Hypothalamus (tissue), 51 donors: ENCODE results near the gene DOCK2.

Source experiments
- DNase-seq, 51 donors: peaks; one replicate each; lab custom pipeline; 2025; lab: John Stamatoyannopoulos, UW

Gene DOCK2

DNA sequence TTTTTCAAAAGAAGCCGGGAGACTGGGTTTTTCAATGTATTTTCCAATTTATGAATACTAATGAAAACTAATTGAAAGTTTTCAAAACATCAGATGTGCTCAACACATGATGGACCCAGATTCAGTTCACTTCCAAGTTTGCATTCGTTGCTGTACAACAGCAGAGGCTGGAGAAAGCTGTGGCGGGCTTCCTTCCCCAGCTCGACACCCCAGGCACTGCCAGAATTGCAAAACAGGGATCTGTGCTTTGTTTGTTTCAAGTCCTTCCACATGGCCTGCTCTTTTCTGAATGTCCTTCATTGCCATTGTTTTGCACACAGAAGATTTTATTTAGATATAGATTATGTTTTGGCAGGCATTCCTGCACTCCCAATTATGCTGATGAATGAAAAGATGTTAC lies 373.5 kb downstream of the DOCK2 start:
- DNase-seq, result peak in 3 of 51 donors; percentile 3 to 9 (median 8)

DNA sequence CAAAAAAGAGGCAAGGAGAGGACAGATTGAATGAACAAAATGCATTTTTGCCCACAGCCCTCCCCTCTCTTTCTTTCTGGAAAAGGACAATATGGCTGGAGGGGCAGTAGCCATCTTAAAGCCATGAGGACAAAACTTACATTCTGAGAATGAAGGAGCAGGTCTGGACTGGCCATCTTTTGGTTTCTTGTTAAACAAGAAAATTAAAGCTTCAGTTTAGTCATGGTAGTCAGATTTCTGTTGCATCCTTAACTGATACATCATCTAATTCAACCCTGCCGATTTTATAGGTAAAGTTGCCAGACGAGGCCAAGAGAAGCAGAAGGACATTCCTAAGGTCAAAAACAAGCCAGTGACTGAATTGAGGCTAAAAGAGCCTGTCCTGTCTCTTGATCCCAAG lies 374.7 kb downstream of the DOCK2 start:
- no peak for DNase-seq

DNA sequence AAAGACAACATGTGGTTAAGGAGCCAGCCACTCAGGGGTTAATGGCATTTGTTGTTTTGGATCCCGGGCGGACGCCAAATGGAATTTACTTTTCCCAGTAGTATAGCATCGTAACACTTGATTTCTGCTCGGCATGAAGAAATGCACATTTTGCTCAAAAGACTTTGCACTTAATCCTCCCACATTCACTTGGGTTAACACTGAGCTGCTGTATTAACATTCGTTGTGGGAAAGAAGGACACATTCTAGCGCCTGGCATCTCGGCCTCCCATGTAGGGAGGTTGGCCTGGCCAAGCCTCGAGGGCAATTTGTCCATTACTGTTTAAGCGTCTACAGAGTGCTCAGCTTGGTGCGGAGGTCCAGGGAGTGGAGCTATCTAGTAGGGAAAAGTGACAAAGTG lies 375.5 kb downstream of the DOCK2 start:
- DNase-seq, result no peak

DNA sequence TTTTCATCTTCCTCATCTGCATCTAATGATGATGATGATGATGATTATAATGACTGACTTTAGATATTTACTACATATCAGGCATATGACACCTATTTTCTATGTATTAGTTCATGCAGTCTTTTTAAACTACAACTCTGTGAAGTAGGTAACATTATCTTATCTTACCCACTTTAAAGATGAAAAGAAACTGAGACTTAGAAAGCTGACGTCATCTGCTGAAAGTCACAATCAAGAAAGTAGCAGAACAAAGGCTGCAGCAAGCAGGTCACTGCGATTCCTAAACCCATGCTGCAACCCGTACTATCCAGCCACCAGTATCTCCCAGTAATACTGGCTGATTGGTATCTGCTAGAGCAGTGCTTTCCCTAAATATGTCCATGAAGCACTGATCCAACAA lies 383.3 kb downstream of the DOCK2 start:
- DNase-seq, result no peak

DNA sequence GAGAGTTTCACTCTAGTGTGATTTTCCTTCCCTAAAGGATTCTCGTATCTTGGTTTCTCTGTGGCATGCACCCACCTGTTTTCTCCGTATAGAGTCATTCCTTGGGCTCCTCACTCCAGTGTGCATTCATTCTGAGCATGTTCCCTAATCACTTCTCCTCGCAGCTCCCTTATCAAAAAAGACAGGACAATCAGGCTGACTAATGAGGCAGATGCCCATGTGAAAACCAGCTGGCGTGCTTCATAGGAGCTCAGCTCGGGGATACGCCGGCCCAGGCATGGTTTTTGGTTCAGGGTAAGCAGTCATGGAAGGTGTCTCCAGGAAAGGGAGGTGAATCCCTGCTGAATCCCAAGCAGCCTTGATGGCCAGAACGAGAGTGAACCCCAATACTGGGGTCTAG lies 384.4 kb downstream of the DOCK2 start:
- DNase-seq, result no peak

DNA sequence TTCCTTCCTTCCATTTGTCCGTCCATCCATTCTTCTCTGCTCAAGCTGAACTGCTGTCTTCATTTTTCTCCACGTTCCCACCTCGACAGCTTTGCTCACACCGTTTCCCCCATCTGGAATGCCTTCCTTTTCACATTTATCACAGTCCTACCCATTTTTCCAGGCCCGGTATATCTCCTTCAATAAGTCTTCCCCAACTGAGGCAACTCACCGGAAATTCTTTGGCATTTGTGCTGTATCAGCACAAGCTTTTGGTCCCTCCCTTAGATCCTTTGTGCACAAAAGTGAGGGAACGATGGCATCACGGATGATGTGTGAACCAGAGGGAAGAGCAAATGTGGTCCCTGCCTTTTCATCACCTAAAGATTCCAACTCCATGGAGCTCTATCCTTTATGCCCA lies 388.8 kb downstream of the DOCK2 start:
- DNase-seq, result no peak

DNA sequence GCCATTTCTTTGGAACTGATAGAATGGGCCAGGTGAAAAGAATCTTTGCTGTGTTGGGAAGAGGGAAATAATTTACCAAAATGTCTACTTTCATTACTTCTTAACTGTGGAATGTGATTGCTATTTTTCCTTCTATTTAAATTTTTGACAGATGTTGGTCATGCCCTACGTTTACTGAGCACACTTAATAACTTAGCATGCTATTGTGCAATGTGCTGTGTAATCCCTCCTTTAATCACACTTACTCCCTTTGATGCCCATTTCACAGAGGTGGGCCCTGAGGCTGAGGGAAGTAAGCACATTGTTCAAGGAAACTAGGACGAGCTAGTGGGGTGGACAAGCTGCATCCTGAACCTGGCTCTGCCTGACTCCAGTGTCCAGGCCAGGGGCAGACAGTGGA lies 391.0 kb downstream of the DOCK2 start:
- DNase-seq, result no peak

DNA sequence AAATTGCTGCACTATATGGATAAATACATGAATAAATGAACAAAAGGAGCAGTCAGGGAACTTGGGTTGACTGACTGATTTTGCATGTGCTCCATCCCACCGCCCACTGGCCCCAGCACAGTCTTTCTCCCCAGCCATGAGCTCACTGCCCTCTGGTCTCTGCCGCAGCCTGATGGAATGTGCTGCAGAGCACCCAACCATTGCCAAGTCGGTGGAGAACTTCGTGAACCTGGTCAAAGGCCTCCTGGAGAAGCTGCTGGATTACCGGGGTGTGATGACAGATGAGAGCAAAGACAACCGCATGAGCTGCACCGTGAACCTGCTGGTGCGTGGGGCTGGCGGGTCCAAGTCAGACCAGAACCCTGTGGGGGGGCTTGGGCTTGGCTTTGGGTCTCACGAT lies 397.2 kb downstream of the DOCK2 start:
- DNase-seq, result no peak

DNA sequence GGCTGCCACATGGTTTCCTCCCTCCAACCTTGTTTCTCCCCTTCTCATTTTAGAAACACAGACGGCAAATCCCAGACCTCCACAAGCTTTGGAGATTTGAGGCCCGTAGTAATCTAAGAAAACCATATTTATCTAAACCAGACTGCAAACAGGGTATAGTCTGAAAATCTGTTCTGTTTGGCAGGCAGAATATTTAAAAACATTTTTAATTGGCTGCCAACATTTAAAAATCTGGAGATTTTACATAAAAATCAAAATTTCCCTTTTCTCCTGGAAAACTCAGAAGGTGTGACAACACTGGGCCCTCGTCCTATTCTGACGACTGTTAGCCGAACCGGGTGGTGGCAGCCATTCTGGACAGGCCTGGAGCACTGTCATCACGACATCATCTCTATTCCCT lies 401.2 kb downstream of the DOCK2 start:
- DNase-seq, result no peak

DNA sequence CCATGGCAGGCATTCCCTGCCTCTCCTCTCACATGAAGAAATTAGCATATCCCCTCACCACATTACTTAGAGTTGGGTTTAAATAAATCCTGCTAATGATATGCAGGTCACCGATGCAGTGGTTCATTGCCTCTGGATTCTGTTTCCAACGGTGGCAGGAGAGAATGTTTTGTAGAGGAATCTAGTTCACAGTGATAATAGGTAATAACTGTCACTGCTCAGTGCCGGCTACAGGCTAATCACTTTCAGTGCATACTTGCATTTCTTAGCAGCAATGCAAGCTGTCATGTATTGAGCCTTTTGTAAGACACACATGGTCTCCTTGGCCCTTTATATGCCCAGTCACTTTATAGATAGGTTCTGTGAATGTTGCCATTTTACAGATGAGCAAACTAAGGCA lies 402.8 kb downstream of the DOCK2 start:
- DNase-seq, result no peak

DNA sequence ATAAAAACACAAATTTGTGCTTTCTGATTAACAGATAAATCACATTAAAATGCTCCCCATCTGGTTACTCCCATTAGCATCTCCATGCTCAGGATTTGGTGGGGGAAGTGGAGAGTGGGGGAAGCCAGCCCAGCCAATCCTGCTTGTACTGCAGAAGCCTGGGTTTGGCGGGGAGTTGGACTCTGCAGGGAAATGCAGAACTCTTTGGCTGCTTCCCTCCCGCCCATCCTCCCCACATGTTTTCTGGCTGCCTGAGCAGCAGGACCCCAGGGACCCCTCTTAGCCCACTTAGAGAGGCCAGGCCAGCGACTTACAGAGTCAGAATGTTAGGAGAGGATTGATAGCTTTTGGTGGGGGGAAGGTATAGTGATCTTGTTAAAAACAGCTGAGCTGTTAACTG lies 409.2 kb downstream of the DOCK2 start:
- no peak for DNase-seq

DNA sequence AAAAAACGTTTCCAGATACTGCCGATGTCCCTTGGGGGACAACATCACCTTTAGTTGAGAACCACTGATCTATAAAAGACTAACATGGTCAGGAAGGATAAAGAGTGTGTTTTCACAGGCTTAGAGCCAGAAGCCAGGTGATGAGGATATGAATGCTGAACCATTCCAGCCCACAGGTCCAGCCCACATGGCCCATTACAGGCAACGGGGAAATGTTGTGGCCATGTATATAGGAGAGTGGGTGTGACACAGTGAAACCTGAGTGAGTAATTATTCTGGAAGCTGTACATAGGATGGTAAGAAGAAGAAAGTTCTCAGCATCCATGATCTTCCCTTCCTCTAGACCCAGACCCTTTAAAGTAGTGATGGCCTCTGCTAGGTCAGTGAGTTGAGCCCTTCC lies 412.6 kb downstream of the DOCK2 start:
- DNase-seq, result no peak

DNA sequence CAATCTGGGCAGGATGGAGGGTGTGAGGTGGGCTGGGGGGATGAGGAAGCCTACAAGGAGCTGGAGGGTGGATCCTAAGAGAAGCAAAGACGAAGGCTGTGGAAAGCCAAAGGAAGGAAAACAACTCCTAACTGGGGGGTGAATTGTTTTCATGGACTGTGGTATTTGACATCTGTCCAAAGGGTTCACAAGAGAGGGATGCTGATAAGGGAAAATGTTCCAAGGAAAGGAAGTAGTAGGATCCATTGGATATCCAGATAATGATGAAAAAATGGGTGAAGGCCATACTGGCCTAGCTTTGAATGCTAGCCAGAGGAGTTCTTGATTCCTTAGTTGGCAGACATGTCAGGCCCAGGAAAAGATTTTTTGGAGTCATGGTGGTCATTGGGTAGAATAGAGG lies 416.8 kb downstream of the DOCK2 start:
- DNase-seq, result no peak

DNA sequence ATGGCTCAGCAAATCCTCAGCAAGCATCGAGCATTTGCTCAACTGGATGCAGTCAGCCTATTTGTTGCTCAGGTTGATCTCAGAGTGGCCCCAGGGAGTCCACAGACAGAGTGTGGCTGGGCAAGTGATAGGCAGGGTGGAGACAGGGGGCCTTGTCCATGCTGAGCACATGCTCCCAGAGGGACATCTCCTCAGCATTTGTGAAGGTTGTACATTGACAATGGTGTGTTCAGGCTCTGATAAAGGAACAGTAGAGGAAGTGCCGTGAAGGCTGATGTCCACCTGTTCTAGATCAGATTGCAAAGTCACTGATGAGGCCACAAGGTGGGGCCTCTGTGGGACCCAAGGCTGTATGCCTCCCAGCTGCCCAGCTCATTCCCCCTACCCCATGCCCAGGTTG lies 418.5 kb downstream of the DOCK2 start:
- DNase-seq, result no peak

DNA sequence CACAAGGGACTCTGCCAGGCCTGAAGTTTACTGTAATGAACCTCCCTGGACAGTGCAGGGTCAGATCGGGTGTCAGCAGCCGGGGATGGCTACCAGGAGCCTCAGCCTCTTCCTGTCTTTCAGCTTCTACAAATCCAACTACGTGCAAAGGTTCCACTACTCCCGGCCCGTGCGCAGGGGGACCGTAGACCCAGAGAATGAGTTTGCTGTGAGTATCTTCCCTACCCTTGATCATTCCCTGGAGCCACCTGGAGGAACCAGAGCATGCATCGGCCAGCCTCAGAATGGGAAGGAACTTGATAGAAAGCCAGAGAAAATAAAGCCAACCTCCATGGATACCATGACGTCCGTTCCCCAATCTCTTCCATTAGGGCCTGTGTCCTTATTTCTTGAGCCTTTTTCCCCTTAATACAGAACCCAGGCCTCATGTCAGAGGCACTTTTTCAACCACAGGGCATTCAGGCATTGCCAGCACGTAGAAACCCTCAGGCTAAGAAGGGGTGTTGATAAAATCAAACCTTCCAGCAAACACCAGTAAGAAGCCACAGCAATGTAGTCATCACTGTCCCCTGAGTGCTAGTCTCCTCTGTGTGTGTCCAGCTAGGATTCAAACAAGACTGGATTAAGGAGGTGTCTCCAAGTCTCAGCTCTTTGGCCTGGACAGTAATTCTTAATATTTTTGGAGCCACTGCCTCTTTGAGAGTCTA lies 419.6 kb downstream of the DOCK2 start:
- no peak for DNase-seq

DNA sequence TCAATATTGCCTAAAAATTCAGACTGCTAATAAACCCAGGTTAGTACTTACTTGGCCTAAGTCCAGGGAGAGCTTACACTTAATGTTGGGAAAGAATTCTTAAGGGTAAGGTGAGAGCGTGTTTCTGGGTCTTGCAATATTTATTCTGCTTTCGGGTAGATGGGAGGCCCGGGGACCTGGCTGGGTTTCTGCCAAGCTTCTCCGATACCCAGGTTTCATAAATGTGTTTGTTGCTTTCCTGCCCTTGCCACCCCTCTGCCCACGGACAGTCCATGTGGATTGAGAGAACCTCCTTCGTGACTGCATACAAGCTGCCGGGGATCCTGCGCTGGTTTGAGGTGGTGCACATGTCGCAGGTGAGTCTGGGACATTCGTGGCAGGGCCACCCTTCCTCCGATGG lies 420.2 kb downstream of the DOCK2 start:
- no peak for DNase-seq

DNA sequence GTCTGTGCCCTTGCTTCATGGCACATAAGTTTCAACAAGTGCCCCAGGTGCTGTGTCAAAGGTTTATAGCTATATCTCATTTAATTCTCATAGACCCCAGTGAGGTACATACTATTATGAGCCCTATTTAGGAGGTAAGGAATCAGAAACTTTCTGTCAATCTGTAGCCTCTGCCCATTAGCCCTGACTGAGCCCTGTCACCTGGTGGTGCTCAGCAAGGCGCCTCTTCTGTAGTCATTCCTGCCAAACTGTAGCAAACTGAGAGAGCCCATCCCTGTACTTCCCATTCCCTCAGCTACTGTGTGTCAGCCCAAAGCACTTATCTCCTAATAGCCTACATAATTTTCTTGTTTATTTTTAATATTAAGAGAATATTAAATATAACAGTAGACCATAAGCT lies 422.1 kb downstream of the DOCK2 start:
- DNase-seq, result no peak

DNA sequence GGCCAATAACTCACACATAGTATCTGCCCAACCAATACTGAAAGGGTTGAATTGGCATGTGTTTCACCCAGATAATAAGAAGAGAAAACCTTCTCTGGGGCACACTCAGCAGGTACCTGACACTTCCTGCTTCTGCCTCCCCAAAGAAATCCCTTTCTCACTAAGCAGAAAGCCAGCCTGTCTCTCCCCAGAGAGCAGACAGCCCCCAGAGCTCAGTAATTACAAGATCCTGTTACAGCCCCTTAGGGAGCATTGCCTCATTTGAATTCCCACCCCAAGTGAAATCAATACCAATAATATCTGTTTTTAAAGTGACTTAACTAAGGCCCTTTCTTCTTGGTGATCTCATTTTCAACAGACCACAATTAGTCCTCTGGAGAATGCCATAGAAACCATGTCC lies 430.1 kb downstream of the DOCK2 start:
- no peak for DNase-seq

DNA sequence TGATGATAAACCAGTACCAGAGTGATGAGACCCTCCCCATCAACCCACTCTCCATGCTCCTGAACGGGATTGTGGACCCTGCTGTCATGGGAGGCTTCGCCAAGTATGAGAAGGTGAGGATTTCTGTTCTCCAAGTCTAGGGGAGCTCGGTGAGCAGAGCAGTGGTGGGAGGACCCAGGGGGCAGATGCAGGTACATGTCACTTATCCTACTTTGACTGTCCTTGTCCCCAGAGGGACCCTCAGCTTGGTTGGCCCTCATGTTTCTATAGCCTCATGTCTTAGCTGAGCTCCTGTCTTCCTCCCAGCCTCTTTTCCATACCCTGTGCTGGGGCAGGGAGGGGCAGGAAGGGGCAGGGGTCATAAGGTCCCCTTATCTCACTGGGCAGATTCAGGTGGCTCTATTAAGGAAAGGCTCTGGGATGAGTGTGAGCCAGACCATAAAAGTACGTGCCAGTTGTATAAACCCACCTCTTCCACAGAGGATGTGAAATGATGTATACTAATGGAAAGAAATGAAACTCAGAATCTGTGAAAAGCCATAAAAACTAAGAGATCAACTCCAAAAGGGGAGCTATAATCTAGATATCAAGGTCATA lies 430.6 kb downstream of the DOCK2 start:
- no peak for DNase-seq

DNA sequence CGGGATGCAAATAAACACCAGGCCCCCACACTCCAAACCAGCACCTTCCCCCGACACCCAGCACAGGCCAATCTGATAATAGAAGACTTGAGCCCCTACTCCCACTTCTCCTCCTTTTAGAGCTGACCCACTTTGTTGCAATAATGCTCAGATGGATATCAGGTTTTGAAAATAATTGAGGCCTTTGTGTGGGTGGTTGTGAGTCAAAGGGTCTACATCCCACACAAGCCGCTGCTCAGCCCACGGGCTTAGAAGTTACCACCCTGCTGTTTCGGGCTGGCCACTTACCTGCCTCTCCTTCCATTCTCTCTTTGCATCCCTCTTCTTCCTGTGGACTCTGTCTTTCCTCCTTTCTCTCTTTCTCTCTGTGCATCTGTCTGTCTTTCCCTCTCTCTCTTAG lies 432.4 kb downstream of the DOCK2 start:
- DNase-seq, result no peak

DNA sequence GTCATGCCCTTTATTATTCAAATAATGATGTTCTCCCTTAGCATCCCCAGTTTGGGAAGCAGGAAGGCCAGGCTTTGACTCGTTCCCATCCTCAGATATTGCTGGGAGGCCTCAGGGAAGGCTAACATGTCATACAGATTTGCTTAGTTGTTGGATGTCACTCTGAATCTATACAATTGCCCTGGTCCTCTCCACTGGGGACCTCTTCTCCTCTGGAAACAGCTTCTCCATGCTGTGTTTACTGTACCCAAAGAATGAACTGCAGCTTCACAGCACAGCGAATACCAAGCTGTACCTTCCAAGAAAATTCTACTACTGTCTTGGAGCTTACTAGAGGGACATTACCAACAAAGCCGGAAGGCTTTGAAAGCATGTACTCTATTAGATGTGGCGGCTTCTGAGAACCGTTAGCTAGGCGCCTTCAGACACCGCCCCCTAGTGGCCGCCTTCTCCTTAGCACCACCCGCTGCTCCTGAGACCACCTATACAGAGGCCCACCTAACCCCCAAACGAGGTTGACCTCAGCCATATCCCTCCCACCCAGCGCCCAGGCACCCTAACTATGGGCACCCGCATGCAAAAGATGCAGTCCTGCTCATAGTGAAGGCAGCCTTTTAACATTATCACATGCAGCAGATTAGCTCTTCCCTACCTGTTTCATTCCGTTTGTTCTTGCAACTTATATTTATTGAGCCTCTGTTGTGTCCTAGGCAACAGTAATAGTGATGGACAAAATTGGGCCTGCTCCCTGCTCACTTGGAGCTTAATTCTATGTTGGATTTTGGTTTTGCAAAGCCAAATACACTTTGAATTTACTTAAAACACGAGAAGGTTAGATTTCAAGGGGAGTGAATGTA lies 433.7 kb downstream of the DOCK2 start:
- peak in 20 of 51 donors; percentile 1 to 54 (median 12) for DNase-seq

DNA sequence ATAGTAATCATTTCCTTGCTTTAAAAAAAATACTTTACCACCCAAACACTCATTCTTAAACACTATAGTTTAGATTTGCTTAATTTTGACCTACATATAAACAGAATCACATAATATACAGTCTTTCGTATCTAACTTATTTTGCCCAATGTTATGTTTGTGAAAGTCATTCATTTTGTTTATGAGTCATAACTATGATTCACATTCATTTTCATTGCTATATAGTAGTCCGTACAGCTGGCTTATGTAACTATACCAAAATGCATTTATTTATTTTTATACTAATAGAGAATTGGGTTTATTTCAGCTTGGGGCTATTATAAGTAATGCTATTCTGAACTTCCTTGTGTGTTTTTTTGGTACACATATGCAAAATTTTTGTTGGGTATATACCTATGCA lies 434.7 kb downstream of the DOCK2 start:
- no peak for DNase-seq
